GM12878 (cell line): ENCODE measurements around the gene TRPV6. TPM values are rescaled to one million over a fixed set of nuclear protein-coding genes. Genes with fewer than 3 reads are reported as not detected.

Source experiments
- ATAC-seq: fragments of 200-7000 bp; cut with Tn5 transposase; 3 replicates; pipeline ENCODE4 v1.9.1; 2020; ENCODE audit warnings: mild to moderate bottlenecking, moderate library complexity
- BruUV-seq: library from RNA; stranded (reverse); fragments of 400-500 nt; replicated peaks from 2 replicates; lab custom pipeline; 2021; lab: Mats Ljungman, UMichigan
- CTCF ChIA-PET: fragments of 300-600 bp; sonication (Branson Sonifier 250); formaldehyde crosslinking; extraction: SDS; loops from one replicate; lab custom pipeline; 2021; ENCODE audit warnings: inconsistent platforms; lab: Yijun Ruan, JAX
- POLR2A ChIA-PET: fragments of 350-600 bp; formaldehyde crosslinking; extraction: SDS; loops from one replicate; lab custom pipeline; 2021; ENCODE audit warnings: inconsistent platforms; lab: Charles Lee
- RAD21 ChIA-PET: fragments of 300-600 bp; sonication (Branson Sonifier 250); formaldehyde crosslinking; loops from one replicate; lab custom pipeline; 2023; ENCODE audit warnings: antibody characterized with exemption; ENCODE audit not compliant: unreplicated experiment; lab: Charles Lee
- SMC1A ChIA-PET: fragments of 300-600 bp; sonication (Branson Sonifier 250); formaldehyde crosslinking; loops from one replicate; lab custom pipeline; 2023; ENCODE audit not compliant: unreplicated experiment, uncharacterized antibody; lab: Charles Lee
- DNase-seq: peaks from one replicate; pipeline ENCODE4 v3.0.0-alpha.2; 2011; ENCODE audit warnings: low read depth, low spot score
- FAIRE-seq: peaks from 3 replicates; lab custom pipeline; 2011; peaks lifted over from hg19 to GRCh38; lab: Jason Lieb, UNC
- H2AFZ ChIP-seq: 2 replicates; pipeline ENCODE4 v1.6.0; 2011; ENCODE audit warnings: low read depth, low read length, control low read depth; ENCODE audit not compliant: control insufficient read depth
- H3K27ac ChIP-seq: 2 replicates; pipeline ENCODE4 v1.5.1; 2011; ENCODE audit warnings: control low read depth; ENCODE audit not compliant: control insufficient read depth, insufficient read depth
- H3K27me3 ChIP-seq, 2 experiments: replicated peaks in 1 of 2; 2 replicates each; pipeline versions ENCODE4 v1.6.0 to v1.6.1; 2011; ENCODE audit warnings: low read length in 1 of 2; ENCODE audit not compliant: control insufficient read depth in 2 of 2, insufficient read depth in 2 of 2
- H3K36me3 ChIP-seq, 2 experiments: 2 replicates each; pipeline ENCODE4 v1.5.1; 2011; ENCODE audit warnings: low read length in 1 of 2; ENCODE audit not compliant: control insufficient read depth in 2 of 2, insufficient read depth in 2 of 2
- H3K4me1 ChIP-seq: 2 replicates; pipeline ENCODE4 v1.6.1; 2011; ENCODE audit warnings: mild to moderate bottlenecking, low read length, moderate library complexity, mixed read lengths; ENCODE audit not compliant: control insufficient read depth, insufficient read depth
- H3K4me2 ChIP-seq: 2 replicates; pipeline ENCODE4 v1.6.0; 2011; ENCODE audit warnings: control low read depth; ENCODE audit not compliant: control insufficient read depth, insufficient read depth
- H3K4me3 ChIP-seq: fragments of 200-600 bp; sonication (generic); 2 replicates; pipeline ENCODE4 v1.5.1; 2016
- H3K79me2 ChIP-seq: 2 replicates; pipeline ENCODE4 v1.6.0; 2011; ENCODE audit warnings: low read length; ENCODE audit not compliant: control insufficient read depth, insufficient read depth
- H3K9ac ChIP-seq: 2 replicates; pipeline ENCODE4 v1.8.0; 2011; ENCODE audit warnings: low read length, control low read depth, mixed read lengths; ENCODE audit not compliant: control insufficient read depth, insufficient read depth
- H3K9me3 ChIP-seq: replicated peaks from 3 replicates; pipeline ENCODE4 v1.5.1; 2011; ENCODE audit warnings: mild to moderate bottlenecking, low read length; ENCODE audit not compliant: control insufficient read depth, insufficient read depth
- H4K20me1 ChIP-seq: 2 replicates; pipeline ENCODE4 v1.6.0; 2011; ENCODE audit not compliant: control insufficient read depth, insufficient read depth
- BHLHE40 ChIP-seq, 2 experiments: fragments of 450-650 bp in 1 of 2; IDR thresholded peaks; 2 replicates each; pipeline ENCODE4 v1.6.1; 2011 to 2017; ENCODE audit warnings: low read depth in 2 of 2, borderline replicate concordance in 1 of 2, improper control_type of control experiment in 1 of 2, low read length in 1 of 2, mild to moderate bottlenecking in 1 of 2
- GABPA ChIP-seq: IDR thresholded peaks from 2 replicates; pipeline ENCODE4 v1.6.1; 2014; ENCODE audit warnings: antibody characterized with exemption, low read depth, mild to moderate bottlenecking, inconsistent platforms
- IKZF1 ChIP-seq: fragments of 450-650 bp; conservative IDR thresholded peaks from 2 replicates; pipeline ENCODE4 v1.6.1; 2017; ENCODE audit warnings: antibody characterized with exemption, mild to moderate bottlenecking
- KDM1A ChIP-seq: fragments of 200-600 bp; sonication (generic); IDR thresholded peaks from 2 replicates; pipeline ENCODE4 v1.6.1; 2016; ENCODE audit warnings: borderline replicate concordance
- NR2C1 ChIP-seq: fragments of 450-650 bp; IDR thresholded peaks from 2 replicates; pipeline ENCODE4 v1.6.1; 2017; ENCODE audit warnings: antibody characterized with exemption, mild to moderate bottlenecking, moderate library complexity
- SIN3A ChIP-seq: IDR thresholded peaks from 2 replicates; pipeline ENCODE4 v1.6.1; 2012; ENCODE audit warnings: low read depth, low read length, improper control_type of control experiment
- SIX5 ChIP-seq: IDR thresholded peaks from 2 replicates; pipeline ENCODE4 v1.6.1; 2011; ENCODE audit warnings: mild to moderate bottlenecking, low read depth, low read length, moderate library complexity; ENCODE audit not compliant: severe bottlenecking
- SMAD1 ChIP-seq: fragments of 450-650 bp; IDR thresholded peaks from 2 replicates; pipeline ENCODE4 v1.6.1; 2018; ENCODE audit warnings: mild to moderate bottlenecking, low read depth; ENCODE audit not compliant: partially characterized antibody
- ZNF207 ChIP-seq: fragments of 450-650 bp; IDR thresholded peaks from 2 replicates; pipeline ENCODE4 v1.6.1; 2014; ENCODE audit warnings: antibody characterized with exemption, mild to moderate bottlenecking, borderline replicate concordance
- WGBS: methylation state at CpG from one replicate; pipeline ENCODE4 v1.1.6; 2016; ENCODE audit warnings: low lambda C conversion rate; ENCODE audit not compliant: insufficient replicate concordance, insufficient coverage; ENCODE audit errors: missing lambda C conversion rate; 5-methylcytosine and 5-hydroxymethylcytosine counted together
- in situ Hi-C: fragments of 300-500 bp; cut with MboI; formaldehyde crosslinking; loops from 9 replicates; pipeline ENCODE4 v1.14.3; 2018; ENCODE audit warnings: mixed read lengths
- intact Hi-C: fragments of 100-400 bp; cut with micrococcal nuclease; formaldehyde crosslinking; loops from one replicate; pipeline ENCODE4 v1.14.2; 2022; ENCODE audit not compliant: unreplicated experiment
- polyA plus RNA-seq, 11 experiments: library from polyadenylated mRNA; depleted of rRNA in 4 of 11; unstranded in 6 of 11; stranded (reverse) in 5 of 11; fragments of >200 nt; fragmentation: Nextera tagmentation in 4 of 11; fragmentation: Illumina TruSeq in 1 of 11; extraction: Ambion mirVana in 4 of 11; extraction: Trizol in 1 of 11; gene quantifications; 1 replicate in 1 of 11; 2 replicates in 10 of 11; pipeline versions ENCODE4 v1.2.1 to v1.2.3, GENCODE V29; 2011 to 2016; ENCODE audit warnings: inconsistent platforms in 2 of 11, missing spikeins in 2 of 11, low read depth in 1 of 11
- total RNA-seq, 4 experiments: library from RNA; depleted of rRNA in 3 of 4; stranded (reverse); fragments of >200 nt in 3 of 4; fragmentation: Illumina TruSeq in 1 of 4; extraction: Trizol in 1 of 4; gene quantifications; 2 replicates each; pipeline versions ENCODE4 v1.2.1 to v1.2.3, GENCODE V29; 2013 to 2021
- TF ChIP-seq, protein P1 (sequence below): IDR thresholded peaks from 2 replicates; pipeline ENCODE4 v1.6.1; 2011; ENCODE audit warnings: borderline replicate concordance, low read depth, mild to moderate bottlenecking, moderate library complexity, mixed read lengths, low read length; ENCODE audit not compliant: insufficient read depth; ENCODE audit errors: extremely low read length
- TF ChIP-seq, protein P2 (sequence below): IDR thresholded peaks from 2 replicates; pipeline ENCODE4 v1.6.1; 2011; ENCODE audit warnings: low read depth, low read length, improper control_type of control experiment, borderline replicate concordance
- TF ChIP-seq, protein P3 (sequence below): IDR thresholded peaks from 2 replicates; pipeline ENCODE4 v1.6.1; 2012; ENCODE audit warnings: mild to moderate bottlenecking, low read depth, low read length
- TF ChIP-seq, protein P4 (sequence below): fragments of 450-650 bp; IDR thresholded peaks from 2 replicates; pipeline ENCODE4 v1.6.1; 2018; ENCODE audit warnings: borderline replicate concordance, mild to moderate bottlenecking; ENCODE audit not compliant: partially characterized antibody

TRPV6 gene
- total and polyA plus RNA-seq, 10 of the 15 experiments (the other 5 are each of a cell fraction or from before 2014, with no cell fraction given): not detected

- no TSS peak for BruUV-seq
- ChIA-PET SMC1A (no interaction called here), POLR2A (interaction anchor here (0.6 kb wide), 1 partner anchor 1056 kb away, joined by 3 read pairs; no protein-coding TSS in a partner anchor), CTCF (interaction anchor here (0.7 kb wide), 1 partner anchor 127 kb away, joined by 3 read pairs; no protein-coding TSS in a partner anchor), RAD21 (no interaction called here)
- Histone ChIP-seq H3K9me3 (no peaks in the 10 kb centered on the region; the same call in 2 of the 3 replicates), H3K36me3 (no peaks in the 10 kb centered on the region), H2AFZ (no peak overlapping the region), H3K27me3 (no peaks in the 10 kb centered on the region), H3K4me2 (no peak overlapping the region), H3K4me1 (no peaks in the 10 kb centered on the region), H3K79me2 (no peaks in the 10 kb centered on the region), H4K20me1 (no peaks in the 10 kb centered on the region), H3K4me3 (no peak overlapping the region), H3K27ac (no peak overlapping the region), H3K9ac (no peak overlapping the region)
- 46% methylated on average over 14 of the region's 14 CpGs for WGBS
- in situ Hi-C loops: loop anchor here (10.0 kb wide), 1 partner anchor 339 kb away; no protein-coding TSS in a partner anchor
- FAIRE-seq (no peak), ATAC-seq (no peak), DNase-seq (no peak)
- intact Hi-C loops: no loop called here
- TF ChIP-seq IKZF1 (no peak), ZNF207 (no peak), SMAD1 (no peak), NR2C1 (no peak), BHLHE40 (IDR thresholded peaks at IDR 0.05; ENCODE audit: borderline replicate concordance in 1 of 2, low read depth in 2 of 2, low read length in 1 of 2) (no peak), KDM1A (no peak), SIN3A (no peak), GABPA (no peak), SIX5 (no peak)
- TF ChIP-seq, protein P1, sequence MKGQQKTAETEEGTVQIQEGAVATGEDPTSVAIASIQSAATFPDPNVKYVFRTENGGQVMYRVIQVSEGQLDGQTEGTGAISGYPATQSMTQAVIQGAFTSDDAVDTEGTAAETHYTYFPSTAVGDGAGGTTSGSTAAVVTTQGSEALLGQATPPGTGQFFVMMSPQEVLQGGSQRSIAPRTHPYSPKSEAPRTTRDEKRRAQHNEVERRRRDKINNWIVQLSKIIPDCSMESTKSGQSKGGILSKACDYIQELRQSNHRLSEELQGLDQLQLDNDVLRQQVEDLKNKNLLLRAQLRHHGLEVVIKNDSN: no peak
- TF ChIP-seq, protein P2, sequence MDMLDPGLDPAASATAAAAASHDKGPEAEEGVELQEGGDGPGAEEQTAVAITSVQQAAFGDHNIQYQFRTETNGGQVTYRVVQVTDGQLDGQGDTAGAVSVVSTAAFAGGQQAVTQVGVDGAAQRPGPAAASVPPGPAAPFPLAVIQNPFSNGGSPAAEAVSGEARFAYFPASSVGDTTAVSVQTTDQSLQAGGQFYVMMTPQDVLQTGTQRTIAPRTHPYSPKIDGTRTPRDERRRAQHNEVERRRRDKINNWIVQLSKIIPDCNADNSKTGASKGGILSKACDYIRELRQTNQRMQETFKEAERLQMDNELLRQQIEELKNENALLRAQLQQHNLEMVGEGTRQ: no peak
- TF ChIP-seq, protein P3, sequence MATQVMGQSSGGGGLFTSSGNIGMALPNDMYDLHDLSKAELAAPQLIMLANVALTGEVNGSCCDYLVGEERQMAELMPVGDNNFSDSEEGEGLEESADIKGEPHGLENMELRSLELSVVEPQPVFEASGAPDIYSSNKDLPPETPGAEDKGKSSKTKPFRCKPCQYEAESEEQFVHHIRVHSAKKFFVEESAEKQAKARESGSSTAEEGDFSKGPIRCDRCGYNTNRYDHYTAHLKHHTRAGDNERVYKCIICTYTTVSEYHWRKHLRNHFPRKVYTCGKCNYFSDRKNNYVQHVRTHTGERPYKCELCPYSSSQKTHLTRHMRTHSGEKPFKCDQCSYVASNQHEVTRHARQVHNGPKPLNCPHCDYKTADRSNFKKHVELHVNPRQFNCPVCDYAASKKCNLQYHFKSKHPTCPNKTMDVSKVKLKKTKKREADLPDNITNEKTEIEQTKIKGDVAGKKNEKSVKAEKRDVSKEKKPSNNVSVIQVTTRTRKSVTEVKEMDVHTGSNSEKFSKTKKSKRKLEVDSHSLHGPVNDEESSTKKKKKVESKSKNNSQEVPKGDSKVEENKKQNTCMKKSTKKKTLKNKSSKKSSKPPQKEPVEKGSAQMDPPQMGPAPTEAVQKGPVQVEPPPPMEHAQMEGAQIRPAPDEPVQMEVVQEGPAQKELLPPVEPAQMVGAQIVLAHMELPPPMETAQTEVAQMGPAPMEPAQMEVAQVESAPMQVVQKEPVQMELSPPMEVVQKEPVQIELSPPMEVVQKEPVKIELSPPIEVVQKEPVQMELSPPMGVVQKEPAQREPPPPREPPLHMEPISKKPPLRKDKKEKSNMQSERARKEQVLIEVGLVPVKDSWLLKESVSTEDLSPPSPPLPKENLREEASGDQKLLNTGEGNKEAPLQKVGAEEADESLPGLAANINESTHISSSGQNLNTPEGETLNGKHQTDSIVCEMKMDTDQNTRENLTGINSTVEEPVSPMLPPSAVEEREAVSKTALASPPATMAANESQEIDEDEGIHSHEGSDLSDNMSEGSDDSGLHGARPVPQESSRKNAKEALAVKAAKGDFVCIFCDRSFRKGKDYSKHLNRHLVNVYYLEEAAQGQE: no peak
- TF ChIP-seq, protein P4, sequence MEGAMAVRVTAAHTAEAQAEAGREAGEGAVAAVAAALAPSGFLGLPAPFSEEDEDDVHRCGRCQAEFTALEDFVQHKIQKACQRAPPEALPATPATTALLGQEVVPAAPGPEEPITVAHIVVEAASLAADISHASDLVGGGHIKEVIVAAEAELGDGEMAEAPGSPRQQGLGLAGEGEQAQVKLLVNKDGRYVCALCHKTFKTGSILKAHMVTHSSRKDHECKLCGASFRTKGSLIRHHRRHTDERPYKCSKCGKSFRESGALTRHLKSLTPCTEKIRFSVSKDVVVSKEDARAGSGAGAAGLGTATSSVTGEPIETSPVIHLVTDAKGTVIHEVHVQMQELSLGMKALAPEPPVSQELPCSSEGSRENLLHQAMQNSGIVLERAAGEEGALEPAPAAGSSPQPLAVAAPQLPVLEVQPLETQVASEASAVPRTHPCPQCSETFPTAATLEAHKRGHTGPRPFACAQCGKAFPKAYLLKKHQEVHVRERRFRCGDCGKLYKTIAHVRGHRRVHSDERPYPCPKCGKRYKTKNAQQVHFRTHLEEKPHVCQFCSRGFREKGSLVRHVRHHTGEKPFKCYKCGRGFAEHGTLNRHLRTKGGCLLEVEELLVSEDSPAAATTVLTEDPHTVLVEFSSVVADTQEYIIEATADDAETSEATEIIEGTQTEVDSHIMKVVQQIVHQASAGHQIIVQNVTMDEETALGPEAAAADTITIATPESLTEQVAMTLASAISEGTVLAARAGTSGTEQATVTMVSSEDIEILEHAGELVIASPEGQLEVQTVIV: no peak
These were observed 10.1 kb downstream of the TRPV6 start for GRCh38 chr7:142875456-142875855.
